ENCODE measurements around the gene DDR2.

- TF ChIP-seq TOX (CRISPR knock-in tag; IDR thresholded peaks at IDR 0.05; ENCODE audit: borderline replicate concordance) = no peak
- no peak for TF ChIP-seq ZFP30 (CRISPR knock-in tag; IDR thresholded peaks at IDR 0.05)
- TF ChIP-seq, protein P1, sequence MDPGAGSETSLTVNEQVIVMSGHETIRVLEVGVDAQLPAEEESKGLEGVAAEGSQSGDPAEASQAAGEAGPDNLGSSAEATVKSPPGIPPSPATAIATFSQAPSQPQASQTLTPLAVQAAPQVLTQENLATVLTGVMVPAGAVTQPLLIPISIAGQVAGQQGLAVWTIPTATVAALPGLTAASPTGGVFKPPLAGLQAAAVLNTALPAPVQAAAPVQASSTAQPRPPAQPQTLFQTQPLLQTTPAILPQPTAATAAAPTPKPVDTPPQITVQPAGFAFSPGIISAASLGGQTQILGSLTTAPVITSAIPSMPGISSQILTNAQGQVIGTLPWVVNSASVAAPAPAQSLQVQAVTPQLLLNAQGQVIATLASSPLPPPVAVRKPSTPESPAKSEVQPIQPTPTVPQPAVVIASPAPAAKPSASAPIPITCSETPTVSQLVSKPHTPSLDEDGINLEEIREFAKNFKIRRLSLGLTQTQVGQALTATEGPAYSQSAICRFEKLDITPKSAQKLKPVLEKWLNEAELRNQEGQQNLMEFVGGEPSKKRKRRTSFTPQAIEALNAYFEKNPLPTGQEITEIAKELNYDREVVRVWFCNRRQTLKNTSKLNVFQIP (CRISPR knock-in tag; IDR thresholded peaks at IDR 0.05; ENCODE audit: borderline replicate concordance, low read depth) = no peak
- no peak for TF ChIP-seq SNAI2 (CRISPR knock-in tag; IDR thresholded peaks at IDR 0.05)
- TF ChIP-seq, protein P2, sequence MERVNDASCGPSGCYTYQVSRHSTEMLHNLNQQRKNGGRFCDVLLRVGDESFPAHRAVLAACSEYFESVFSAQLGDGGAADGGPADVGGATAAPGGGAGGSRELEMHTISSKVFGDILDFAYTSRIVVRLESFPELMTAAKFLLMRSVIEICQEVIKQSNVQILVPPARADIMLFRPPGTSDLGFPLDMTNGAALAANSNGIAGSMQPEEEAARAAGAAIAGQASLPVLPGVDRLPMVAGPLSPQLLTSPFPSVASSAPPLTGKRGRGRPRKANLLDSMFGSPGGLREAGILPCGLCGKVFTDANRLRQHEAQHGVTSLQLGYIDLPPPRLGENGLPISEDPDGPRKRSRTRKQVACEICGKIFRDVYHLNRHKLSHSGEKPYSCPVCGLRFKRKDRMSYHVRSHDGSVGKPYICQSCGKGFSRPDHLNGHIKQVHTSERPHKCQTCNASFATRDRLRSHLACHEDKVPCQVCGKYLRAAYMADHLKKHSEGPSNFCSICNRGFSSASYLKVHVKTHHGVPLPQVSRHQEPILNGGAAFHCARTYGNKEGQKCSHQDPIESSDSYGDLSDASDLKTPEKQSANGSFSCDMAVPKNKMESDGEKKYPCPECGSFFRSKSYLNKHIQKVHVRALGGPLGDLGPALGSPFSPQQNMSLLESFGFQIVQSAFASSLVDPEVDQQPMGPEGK (CRISPR knock-in tag; IDR thresholded peaks at IDR 0.05; ENCODE audit: borderline replicate concordance) = no peak
- TF ChIP-seq ZFP3 (CRISPR knock-in tag; IDR thresholded peaks at IDR 0.05) = no peak
- TF ChIP-seq TCF4 (CRISPR knock-in tag; IDR thresholded peaks at IDR 0.05; ENCODE audit: borderline replicate concordance) = no peak
- TF ChIP-seq ZNF8 (CRISPR knock-in tag; IDR thresholded peaks at IDR 0.05) = no peak
- no peak for TF ChIP-seq ZC3H10 (CRISPR knock-in tag; IDR thresholded peaks at IDR 0.05)
- TF ChIP-seq CREB5 (CRISPR knock-in tag; IDR thresholded peaks at IDR 0.05; ENCODE audit: low read depth) = no peak
- no peak for TF ChIP-seq ISL1 (CRISPR knock-in tag; IDR thresholded peaks at IDR 0.05)
Observed at GRCh38 chr1:162706606-162707005, 74.3 kb downstream of the DDR2 start.

Data from SK-N-SH treated with all-trans-retinoic acid at 6 μM for 48 hours (cell line).